HG03045 (cell line): ENCODE data around the gene APP.

Source experiments
- ATAC-seq: cut with Tn5 transposase; IDR thresholded peaks from one replicate; pipeline ENCODE4 v1.9.1; 2021; ENCODE audit warnings: mild to moderate bottlenecking, moderate library complexity; ENCODE audit not compliant: unreplicated experiment

Gene APP

DNA sequence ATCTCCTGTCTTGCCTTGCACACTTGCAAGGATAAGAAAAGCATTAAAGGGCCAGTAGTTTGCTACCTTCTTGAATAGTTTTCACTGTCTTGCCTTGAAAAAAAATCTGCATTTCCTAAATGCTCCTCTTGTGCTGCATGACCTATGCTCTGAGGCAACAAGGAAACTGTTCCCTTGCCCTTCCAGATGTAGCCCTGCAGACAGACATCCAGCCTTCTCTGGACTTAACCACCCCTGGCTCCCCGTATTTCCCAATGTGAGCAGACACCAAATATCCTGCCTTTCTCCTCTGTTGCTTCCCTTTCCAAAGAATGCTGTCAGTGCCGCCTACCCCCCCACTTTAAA, 258.2 kb downstream of the APP start:
- no peak for ATAC-seq

DNA sequence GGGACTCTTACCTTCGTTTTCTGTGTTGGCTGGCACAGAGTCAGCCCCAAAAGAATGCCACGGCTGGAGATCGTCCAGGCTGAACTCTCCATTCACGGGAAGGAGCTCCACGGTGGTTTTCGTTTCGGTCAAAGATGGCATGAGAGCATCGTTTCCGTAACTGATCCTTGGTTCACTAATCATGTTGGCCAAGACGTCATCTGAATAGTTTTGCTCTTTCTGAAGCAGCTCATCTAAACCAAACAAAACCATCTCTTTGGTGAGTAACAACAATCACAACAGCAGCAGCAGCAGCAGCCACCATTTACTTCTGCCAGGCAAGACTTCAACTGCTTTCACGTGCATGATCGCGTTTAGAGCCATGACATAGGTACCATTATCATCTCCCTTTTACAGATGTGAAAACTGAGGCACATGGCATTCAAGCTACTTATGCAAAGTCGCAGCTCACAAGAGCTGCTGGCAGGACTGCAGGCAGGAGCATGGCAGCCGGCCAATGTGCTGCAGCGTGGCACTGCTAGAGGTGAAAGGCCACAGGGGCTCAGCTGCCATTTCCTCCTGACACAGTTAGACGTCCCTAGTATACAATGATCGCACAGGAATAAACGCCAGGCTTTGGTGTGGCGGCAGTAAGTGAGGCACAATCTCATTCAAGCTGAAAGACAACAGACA, 258.7 kb downstream of the APP start:
- ATAC-seq: no peak

DNA sequence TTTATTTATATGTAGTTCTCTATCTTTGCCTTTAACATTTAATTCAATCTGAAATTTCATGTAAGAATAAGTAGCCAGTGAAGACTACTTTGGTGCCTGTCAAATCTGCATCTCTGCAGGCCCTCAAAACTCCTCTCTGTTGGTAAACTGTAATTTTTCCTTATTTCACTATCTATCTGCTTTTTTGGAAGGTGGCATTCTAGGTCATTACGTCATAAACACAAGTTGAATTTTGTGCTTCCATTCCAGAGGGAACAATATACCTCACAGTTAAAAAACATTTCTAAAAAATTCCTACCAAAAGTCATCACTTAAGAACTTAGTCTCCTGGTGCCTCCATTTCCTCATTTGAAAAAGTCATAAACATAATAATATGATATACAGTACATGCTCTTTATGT, 259.8 kb downstream of the APP start:
- no peak for ATAC-seq

DNA sequence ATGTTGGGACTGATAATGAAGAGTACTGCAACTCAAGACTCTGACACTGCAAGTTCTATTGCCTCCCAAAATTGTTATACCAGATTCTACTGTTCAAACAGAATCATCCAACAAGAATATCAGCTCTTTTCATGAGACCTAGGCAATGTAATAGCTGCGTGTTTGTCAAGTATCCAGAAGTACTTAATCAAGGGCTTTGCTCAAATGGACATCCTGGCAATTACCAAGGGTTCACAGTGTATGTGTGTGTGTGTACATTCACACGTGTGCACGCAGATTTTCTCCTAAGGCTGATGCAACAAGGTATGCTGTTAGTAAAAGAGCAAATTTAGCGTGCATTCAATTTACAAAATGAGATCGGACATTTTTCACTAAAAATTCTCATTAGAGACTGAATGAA, 261.2 kb downstream of the APP start:
- ATAC-seq: no peak

DNA sequence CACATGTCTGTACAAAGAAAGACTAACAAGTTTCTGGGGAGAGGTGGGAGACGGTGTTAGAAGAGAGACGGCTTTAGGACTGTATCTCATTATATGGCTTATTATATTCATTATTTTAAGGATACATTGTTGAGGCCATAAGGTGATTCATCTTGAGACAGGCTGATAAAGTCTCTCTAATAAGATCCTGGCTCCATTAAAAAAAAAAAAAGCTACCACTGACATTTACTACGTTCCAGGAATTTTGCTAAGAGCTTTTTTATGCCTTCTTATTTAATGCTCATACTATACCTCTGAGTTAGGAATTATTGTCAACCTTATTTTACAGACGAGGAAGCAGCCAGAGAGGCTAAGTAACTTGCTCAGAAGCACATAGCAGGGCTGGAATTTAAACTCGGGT, 262.1 kb downstream of the APP start:
- ATAC-seq: no peak

DNA sequence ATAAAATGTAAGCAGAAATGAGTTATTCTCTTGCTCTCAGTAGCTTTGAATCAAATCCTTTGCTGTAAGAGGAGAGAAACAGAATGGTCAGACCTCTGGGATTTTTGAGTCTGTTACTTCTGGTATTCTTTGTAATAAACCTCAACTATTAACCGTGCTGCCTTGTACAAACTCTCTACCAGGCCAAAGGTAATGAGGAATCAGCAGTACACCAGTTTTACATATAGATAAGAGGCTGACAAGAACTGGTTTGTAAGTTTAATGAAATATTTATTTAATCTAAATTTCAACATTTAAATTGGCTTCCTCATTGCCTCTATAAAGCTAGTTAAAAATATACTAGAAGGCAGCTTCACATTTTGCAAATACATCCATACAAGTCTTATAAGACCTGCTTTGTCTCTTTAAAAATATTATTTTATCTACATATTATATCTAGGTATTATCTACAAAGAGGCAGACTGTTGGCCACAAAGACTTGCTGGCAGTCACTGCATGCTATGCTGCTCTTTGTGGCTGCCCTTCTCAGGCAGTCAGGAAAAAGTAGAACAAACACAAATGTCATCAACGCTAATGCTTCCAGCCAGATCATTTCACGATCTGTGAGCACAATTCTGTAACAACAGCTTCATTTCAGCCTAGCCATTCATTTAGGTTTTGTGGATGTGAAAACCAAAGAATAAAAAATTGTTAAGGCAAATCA, 262.8 kb downstream of the APP start:
- ATAC-seq: no peak

DNA sequence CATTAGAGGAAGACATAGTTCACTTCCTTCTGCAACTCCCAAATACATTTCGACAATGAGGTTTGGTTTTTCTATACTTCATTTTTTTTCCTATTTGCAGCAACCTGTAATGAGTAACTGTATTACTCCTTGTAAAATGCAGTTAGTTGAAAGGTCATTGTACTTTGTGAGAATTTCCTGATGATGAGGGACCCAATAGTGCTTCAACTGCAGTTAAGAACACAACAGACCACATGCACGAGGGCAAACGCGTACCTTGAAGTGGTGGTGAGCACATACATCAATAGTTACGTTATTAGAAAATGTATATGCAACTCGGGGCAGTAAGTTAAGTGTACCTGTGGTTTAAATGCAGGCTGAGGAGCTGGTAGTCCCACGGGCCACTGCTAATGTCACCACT, 264.0 kb downstream of the APP start:
- ATAC-seq: no peak

DNA sequence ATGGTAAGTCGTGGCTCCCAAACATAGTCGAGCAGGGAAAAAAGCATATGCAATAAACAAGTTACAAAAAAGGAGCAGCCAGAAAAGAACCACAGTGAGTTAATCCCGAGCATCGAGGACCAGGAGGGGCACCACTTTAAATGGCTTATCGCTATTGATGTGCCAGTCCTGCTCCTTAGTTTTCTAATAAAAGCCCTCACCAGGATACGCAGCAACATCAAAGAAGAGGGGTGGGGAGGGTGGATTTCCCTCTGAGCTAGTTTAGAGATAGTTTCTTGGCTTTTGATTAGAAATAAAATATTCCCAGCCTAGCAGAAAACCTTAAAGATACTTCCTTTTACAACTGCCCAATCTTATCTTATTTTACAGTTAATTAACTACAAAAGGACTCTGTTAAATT, 265.4 kb downstream of the APP start:
- no peak for ATAC-seq

DNA sequence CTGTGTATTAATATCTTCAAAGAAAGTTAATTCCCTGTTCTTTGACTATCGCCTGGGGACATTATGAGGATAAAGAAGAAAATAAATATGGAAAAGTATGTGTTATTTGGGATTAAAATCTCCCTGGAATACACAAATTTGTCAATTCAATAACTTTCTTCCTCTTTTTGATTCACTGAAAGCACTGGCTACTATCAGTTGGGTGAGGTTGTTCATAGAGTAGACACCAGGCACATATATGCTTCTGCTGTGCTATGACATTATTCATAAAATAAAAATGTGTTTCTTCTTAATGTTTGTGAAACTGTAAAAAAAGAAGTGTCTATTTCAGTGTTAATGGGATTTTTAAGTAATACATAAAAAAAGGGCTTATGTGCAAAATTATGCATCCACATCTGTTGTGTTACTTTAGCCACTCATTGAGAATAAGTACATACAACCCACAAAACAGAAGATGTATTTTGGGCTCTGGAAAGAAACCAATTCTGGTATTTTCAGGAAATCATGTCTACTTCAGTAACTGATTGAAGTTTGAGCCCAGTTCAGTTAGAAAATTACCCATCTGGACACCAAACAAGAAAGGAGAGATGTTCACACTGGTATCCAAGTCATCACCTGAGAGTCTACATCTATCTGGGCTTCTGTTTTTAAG, 266.4 kb downstream of the APP start:
- ATAC-seq: no peak

DNA sequence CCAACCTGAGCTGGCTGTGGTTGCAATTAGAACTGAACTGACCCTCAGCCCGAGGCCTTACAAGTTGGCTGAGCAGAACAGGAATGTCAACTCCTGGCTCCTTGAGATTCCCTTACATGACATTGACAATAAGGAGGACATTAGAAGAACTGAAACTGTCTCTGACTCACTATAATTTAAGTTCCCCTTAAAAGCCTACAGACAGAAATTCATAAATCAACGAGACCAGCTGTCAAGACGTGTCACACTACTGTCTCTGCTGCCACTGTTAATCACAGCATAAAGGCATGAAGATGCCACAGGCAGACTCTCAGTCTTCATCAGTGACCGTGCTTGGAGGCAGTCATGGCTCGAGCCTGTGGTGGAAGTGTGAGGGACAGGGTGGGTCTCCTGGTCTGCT, 267.0 kb downstream of the APP start:
- ATAC-seq: no peak

DNA sequence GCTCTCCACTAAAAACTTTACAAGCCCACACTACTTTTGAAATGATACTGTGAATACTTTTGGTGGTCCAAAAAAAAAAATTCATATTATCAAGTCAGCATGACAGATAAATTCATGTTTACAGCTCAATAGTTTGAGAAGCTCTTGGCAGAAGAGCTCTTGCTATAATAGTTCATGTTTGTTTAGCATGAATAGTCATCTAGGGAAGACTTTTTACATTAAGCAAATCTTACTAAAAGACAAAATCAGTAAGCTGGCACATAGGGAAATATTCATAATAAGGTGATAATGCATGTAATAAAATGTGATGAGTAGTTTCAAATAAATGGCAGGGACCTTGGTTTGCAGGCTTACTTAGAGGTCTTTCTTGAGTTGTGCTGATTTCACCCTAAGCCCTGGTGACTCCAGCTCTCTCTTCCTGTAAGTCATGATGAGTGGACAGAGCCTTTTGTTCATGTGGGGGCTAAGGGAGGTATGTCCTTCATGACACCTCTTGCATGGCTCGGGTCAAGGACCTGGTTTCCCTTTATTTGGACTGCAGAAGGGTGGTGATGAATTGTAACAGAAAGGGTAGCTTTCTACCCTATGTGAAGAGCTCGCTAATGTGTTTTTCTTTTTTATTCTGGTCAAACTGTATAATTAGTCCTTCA, 269.1 kb downstream of the APP start:
- no peak for ATAC-seq

DNA sequence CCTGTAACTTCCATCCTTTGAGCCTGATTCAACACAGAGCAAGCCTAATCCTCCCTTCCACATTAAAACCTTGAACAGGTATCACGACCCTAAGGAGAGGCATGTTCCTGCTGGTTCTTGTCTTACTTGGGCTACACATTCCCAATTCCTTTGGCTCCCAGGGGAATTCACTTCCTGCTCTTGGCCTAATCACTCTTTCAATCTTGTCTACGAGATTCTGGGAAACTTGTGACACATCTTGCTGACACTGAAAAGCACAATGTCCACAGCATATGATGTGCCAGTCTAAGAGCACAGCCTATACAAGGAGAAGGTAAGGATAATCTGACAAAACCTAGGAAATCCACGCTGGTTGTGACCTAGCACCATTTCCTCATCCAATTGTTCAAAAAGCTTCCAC, 271.9 kb downstream of the APP start:
- no peak for ATAC-seq

DNA sequence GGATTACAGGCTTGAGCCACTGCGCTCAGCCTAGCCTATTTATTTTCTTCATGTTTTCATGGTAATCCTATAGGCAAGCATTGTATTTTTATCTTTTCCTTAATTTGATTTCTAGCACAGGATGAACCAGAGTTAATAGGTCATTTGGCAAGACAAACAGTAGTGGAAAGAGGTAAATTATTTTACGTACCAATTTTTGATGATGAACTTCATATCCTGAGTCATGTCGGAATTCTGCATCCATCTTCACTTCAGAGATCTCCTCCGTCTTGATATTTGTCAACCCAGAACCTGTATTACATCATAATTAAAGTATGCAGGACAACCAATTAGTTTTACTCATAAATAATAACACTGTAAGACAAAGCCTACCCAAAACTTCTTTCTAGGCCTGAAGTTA, 273.2 kb downstream of the APP start:
- ATAC-seq: no peak

DNA sequence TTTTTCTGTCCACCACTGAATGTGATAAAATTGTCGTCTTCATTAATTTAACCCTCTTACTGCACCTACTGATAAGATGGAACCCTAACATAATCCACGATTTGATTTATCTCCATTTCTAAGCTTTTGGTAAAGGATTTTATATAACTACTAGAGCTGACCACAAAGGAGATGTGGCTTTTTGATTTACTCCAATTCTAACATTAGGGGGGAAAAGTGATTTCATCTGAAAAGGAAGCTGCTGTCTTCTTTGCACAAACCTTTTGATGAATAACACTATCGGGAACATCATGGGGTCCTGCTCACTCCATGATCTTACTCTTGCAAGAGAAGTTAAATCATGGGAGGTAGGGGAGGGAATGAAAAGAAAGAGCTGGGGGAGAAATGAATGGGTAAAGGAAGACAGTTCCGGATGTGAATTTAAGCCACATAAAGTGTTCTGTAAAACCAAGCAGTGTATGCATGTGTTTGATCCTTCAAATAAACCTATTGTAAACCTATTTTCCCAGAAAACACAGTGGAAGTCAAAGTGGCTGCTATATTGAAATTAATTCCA, 274.0 kb downstream of the APP start:
- no peak for ATAC-seq

DNA sequence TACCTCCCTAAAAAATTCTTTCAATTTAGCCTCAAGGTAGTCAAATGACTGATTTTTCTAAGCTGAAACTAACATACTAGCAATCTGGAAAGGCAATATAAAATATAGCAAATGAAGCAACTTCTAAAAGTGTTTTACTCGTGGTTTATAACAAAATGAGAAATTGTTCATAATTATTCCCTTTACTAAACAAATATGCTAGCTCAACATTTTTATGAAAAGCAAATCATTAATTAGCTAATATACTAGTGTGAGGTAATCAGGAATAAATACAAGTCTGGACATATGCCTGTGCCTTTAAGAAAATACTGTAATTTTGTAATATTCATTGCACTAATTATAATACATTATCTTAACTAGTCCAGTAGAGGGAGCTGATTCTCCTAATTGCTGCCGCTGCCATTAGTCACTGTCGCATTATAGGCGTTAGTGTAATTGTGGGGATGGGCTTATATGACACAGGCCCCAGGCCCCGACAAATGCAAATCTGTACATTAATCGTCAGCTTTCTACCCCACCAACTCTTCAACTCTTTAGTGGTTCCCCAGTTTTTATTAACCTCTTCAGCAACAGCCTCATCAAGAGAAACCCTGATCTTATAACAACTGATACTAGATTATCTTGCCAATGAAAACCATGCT, 274.9 kb downstream of the APP start:
- no peak for ATAC-seq

DNA sequence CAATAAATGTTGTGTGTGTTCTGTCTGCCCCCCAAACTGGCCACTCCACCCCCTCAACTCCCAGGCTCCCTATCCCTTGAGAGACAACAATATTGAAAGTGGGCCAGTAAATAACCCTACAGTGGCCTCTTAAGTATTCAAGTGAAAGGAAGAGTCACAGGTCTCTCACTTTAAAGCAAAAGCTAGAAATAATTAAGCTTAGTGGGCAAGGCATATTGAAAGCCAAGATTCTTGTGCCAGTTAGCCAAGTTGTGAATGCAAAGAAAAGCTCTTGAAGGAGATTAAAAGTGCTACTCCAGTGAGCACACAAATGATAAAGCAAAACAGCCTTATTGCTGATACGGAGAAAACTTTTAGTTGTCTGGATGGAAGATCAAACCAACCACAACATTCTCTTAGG, 277.4 kb downstream of the APP start:
- no peak for ATAC-seq

DNA sequence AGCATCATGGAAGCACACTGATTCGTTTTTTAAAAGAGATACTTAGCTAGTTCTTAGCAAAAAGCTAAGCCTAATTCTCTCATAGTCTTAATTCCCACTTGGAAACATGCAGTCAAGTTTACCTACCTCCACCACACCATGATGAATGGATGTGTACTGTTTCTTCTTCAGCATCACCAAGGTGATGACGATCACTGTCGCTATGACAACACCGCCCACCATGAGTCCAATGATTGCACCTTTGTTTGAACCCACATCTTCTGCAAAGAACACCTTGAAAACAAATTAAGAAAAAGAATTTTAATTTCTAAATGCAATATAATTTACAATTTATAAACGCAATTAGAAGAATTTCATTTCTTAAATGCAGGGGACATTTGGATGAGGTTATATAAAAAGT, 279.0 kb downstream of the APP start:
- ATAC-seq: no peak

DNA sequence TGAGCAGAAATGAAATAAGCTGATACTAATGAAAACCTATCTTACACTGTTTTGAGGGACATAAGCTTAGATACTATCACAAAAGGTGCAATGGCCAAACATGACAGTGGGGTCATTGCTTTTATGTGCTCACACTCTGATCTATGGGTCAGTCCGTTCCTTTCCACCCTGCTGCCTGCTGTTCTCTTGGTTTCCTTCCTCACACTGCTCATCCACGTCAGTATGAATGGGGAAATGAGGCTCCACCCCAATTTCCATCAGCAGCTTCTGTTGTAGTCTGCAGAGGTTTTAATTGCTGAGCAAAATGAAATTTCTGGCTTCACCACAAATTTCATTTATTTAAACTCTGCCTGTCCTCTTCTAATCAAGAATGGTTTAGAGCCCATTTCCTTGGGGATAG, 280.6 kb downstream of the APP start:
- no peak for ATAC-seq

DNA sequence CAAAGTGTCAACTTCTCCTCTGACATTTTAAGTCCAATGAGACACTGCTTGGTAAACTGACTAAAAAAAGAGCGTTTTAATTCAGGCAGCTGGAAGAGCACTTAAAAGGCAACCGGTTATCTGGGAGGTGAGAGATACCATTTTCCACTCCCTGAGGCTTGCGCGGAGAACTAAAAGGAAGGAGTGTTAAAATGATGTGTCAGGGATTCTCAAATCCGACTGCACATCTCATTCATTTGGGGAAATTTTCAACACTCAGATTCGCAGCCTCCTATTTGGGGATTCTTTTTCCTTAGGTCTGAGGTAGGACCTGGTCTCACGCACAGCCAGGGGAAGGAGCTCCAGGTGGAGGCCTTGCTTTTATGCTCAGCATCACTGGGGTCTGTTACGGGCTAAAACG, 281.9 kb downstream of the APP start:
- no peak for ATAC-seq

DNA sequence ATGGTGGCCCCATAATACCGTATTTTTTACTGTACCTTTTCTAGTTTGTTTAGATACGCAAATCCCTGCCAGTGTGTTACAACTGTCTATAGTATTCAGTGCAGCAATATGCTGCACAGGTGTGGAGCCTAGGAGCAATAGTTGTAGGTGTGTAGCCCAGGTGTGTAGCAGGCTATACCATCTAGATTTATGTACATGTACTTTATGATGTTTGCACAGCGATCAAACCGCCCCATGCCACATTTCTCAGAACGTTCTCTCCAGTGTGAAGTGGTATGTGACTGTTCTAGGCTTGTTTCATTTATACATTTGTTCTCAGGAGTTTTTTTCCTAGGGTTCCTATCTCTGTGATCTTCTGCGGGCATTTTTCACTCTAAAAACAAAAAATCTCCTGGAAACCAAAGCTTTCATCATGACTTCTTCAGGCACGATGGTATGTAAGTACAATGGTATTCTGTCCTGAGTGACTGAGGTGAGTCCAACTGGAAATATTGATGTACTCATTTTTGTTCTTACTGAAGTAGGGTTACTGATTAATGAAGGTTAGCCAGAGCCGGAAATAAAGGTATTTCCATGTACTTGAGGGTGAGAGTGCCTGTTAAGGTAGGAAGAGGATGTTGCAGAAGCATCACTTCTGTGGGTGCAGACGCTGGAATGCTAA, 282.8 kb downstream of the APP start:
- ATAC-seq: no peak

DNA sequence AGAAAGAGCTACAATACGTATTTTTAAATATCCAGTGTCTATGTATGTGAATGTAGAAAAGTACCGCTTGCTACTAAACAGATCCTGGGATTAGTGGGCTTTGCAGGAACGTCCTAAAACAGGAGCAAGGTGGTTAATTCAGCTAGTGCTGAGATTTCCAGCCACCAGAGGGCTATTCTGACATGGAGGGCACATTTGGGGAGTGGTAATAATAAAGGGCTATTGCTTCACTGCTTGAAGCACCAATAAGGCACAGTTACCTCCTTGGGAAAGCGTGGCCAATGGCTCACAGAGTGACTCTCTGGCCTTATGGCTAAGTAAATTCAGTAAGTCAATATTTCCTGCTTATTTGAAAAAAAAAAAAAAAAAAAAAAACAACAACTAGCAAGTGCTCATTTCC, 283.4 kb downstream of the APP start:
- ATAC-seq: no peak
